AG08395 (cell line): ENCODE results near the gene PSMB10.
"Not testable (repeated sequence)": the region's sequence is repeated elsewhere in the genome, so short reads cannot be mapped to it uniquely, and the experiment has no call there.

ENCODE experiments used
- DNase-seq: peaks from one replicate; pipeline ENCODE4 v3.0.0; 2012; ENCODE audit warnings: mixed read lengths, low spot score

Gene PSMB10

GRCh38 chr16:67936124-67936879 lies at the start of gene PSMB10:
Gene PSMB10, minus strand, starts transcription at chr16:67936850. Its CDS starts 101 bp downstream, at chr16:67936749.
- DNase-seq: peak; percentile 74

- DNase-seq: no peak
Measured at GRCh38 chr16:67982011-67982696, 45.5 kb upstream of the PSMB10 start.

DNA sequence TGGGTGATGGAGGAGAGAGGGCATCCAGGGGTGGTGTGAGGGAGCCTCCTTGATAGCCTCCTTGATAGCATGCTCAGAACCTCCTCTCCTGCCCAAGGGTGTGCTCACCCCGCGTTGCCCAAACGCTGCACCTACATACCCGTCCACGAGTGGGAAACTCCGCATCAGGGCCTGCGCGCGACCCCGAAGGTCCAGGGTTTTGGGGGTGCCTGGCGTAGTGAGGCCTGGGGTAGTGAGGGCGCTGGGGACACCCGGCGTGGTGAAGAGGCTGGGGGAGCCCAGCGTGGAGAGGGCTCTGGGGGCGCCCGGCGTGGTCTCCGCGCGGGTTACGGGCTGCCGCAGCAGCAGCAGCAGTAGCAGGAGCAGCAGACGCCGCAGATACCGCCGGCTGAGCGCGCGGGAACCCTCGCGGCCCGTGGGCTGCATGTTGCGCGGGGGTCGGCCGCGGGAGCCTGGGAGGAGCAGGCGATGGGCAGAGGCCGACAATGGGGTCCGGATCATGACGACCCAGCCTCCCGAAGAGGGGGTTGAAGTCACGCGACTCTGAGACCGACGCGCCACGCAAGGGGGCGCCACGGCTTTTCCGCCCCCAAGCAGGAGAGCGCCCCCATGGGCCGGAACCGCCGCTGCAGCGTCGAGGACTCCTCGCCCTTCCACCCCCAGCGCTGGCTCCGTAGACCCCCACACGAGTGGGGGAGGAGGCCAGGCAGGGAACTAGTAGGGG lies 43.5 kb upstream of the PSMB10 start, which contains the start of gene DPEP3:
Gene DPEP3, minus strand, starts transcription at position 545 of the 724 bp plus-strand sequence. Its CDS starts 119 bp downstream, at position 426.
- no peak for DNase-seq

GRCh38 chr16:67977469-67978227 lies 41.0 kb upstream of the PSMB10 start:
- DNase-seq: no peak

DNA sequence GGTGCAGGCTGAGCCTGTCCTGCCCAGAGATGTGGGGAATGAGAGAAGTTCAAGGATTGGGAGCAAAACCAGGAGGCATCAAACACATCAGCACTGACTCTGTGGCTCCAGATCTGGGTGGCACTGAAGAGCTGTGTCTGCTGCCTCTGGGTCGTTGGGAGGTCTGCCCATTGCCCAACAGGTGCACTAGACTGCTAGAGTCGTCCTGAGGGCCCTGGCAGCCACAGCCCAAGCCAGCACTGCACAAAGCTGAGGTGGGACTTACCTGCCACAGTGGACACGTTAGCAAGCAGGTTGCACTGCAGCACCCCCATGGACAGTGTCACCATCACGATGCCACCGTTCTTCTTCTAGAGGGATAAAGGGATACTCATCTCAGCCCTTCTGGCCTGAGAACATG lies 40.4 kb upstream of the PSMB10 start:
- no peak for DNase-seq

GRCh38 chr16:67976205-67976604 lies 39.6 kb upstream of the PSMB10 start:
- no peak for DNase-seq

DNA sequence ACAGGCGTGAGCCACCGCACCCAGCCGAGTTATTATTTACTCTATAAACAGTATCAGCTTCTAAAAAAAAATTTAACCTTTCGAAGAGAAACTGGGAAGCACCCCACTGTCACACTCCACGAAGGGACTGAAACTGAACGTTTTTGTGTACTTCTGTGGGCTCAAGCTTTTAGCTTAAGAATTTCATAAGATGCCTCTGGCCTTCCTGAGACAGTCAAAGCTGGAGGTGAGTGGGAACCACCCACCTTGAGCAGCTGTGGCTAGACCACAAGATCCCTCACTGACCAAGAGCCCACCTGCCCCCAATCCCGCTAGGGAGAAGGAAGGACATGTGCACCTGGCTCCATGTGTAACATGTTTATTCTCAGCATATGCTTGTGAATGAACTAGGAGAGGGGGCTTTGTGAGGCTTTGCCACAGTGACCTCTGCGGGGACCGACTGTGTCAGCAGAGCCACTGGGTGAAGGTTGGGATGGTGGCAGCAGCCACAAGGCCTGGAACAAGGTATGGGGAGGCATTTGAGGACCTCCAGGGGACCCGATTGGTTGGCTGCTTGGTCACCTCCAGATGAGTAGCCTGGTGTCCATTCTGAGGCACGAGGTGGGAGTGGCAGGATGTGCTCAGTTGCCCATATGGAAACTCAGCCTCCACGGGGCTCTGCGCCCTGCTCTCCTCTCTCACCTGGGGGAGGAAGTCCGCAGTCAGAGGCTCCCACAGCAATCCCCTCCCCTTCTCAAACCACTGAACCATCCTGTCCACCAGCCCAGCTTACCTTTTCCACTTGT lies 38.9 kb upstream of the PSMB10 start:
- DNase-seq: no peak

- DNase-seq: not testable (repeated sequence)
Measured at GRCh38 chr16:67972285-67972684, 35.6 kb upstream of the PSMB10 start.

DNA sequence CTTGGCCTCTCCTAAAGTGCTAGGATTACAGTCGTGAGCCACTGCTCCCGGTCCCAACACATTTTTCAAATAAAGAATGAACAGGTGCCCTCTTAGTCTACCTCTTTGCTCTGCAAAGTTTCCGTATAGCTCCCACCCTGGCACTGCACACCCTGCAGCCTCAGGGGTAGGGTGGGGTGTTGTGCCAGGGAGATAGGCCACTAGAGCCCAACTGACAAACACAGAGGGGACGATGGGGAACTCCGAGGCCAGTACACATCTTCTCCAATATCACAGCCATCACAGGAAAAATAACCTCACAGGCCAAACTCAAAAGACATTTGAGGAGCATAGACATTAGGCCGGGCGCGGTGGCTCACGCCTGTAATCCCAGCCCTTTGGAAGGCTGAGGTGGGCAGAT lies 34.5 kb upstream of the PSMB10 start:
- DNase-seq: no peak

DNA sequence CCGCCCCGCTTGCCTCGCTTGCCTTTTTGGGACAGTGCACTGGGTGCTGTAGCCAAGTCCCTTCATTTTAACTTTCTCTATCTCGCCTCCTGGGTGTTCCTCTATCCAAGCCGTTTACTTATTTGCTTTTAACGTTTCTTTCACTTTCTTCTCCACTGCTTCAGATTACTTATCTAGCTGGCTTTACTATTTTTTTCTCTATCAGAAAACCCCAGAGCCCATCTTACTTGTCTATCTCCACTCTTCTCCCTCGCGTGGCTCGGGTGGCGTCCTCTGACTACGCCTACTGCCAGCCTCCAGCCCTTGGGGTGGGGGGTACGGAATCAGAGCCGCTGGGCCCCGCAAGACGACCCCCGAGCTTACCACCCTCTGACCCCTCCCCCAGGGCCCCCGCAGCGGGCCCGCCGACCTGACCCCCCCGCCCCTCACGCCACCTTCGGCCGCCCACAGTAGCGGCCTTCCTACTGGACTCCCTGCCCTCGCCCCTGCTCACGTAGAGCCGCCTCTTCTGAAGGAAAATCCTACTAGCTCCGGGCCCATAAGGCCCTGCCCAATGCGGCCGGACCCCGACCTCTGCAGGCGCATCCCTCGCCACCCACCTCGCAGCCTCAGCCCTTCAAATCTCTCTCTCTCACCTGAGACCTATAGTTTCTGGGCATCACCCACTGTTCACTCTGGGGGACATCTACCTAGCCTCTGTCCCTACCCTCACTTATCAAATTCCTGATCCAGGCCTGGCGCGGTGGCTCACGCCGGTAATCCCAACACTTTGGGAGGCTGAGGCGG lies 32.8 kb upstream of the PSMB10 start:
- no peak for DNase-seq

GRCh38 chr16:67968400-67969253 lies 32.0 kb upstream of the PSMB10 start, which contains the start of gene SLC12A4:
Gene SLC12A4, minus strand, starts transcription at chr16:67968637. Its CDS starts 84 bp downstream, at chr16:67968553.
- peak; percentile 96 for DNase-seq

GRCh38 chr16:67967958-67968399 lies 31.3 kb upstream of the PSMB10 start:
- DNase-seq: peak; percentile 58

GRCh38 chr16:67967183-67967957 lies 30.7 kb upstream of the PSMB10 start:
- DNase-seq: no peak

DNA sequence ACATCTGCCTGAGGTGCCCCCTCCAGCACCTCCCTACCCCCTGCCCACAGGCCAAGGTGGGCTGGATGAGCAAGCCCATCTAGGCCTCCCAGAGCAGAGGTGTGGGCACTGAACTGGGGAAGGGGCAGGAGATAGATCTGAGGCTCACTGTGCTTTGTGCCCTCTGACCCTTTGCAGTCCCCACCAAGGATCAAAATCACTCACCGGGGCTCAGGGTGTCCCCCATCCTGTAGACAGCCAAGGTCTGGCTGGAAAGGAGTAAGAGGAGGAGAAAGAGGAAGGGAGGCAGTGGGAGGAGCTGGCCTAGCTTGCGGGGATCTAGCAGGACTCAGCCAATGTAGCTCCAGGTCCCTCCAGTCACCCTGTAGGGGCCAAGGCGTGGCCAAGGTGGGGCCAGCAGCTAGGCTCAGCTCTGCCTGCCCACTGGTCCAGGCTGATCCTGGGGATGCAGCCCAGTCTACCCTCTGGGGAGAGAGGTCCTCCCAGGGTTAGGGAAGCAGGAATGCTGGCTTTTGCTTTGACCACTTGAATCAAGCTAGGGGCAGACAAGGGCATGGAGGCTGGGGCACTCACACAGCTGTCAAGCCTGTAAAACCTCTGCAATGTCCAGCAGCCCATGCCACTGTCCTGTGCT lies 30.0 kb upstream of the PSMB10 start:
- DNase-seq: peak; percentile 80

DNA sequence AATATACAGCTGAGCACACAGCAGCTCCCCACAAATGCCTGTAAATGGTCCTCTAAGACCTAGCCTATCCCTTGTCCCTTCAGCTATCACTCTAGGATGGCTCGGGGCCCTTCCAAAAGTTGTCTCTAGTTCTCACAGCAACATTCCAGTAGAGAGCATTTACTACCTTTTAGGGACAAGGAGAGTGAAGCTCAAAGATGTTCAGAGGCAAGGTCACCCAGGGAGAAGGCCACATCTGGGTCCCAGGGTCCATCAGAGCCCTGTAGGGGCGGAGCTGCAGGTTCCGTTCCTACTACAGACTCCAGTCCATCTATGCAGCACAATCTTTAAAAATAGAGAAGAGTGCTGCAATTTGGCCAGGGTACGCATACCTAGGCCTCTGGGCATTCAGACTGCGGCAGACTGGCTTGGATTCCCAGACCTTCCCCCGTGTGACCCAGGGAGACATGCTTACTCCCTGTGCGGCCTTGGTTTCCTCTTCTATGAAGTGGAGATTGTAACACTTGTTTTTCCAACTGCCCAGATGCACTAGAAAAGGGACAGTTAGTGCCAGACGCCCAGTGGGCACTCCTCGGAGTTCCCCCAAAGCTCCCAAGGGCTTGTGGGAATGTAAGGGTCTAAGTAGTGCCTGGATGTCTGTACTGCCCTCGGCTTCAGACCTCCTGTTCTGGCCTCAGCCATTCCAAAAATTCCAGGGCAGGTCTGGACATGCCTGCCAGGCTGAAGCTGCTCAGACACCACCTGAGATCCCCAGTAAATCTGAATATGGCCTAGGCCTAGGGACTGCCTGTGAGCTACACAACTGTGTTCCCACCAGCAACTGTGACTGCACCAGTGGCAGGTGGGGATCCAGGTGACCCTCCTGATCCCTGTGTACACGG lies 29.3 kb upstream of the PSMB10 start:
- DNase-seq: no peak

GRCh38 chr16:67964477-67965131 lies 28.0 kb upstream of the PSMB10 start:
- no peak for DNase-seq
